ENCODE measurements around the gene KRT2.

Gene KRT2

DNA sequence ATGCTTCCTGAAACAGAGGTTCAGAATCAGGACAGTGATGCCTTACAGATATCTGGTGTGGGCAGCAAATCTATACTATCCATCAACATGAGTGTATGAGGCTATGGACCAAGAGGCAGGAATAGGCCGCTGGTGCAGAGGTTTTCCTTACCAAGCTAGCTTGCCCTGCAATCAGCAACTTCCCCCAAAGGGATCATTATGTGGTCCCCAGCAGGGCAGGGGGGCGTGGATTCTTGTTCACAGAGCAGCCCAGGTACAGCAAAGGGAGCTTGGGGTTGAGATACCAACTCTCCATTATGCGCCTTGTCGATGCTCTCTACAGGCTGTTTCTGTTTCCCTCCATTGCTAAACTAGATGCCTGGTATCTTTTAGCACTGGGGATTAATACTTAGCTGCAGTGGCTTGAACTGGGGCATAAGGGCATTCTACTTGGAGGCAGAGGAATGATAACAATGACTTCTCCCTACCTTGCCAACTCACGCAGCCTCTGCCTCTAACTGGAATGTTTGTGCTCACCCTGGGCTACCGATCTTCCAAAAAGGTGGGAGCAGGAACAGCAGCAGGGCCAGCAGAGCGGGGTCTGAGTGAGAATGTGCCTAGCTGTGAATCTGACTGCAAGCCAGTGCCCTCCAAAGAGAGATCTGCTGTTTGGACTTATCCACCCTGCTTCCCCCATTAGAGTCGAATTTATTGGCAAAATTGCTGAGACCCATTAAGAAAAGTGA is 38.5 kb upstream of the KRT2 start:
- TF ChIP-seq, protein P1, sequence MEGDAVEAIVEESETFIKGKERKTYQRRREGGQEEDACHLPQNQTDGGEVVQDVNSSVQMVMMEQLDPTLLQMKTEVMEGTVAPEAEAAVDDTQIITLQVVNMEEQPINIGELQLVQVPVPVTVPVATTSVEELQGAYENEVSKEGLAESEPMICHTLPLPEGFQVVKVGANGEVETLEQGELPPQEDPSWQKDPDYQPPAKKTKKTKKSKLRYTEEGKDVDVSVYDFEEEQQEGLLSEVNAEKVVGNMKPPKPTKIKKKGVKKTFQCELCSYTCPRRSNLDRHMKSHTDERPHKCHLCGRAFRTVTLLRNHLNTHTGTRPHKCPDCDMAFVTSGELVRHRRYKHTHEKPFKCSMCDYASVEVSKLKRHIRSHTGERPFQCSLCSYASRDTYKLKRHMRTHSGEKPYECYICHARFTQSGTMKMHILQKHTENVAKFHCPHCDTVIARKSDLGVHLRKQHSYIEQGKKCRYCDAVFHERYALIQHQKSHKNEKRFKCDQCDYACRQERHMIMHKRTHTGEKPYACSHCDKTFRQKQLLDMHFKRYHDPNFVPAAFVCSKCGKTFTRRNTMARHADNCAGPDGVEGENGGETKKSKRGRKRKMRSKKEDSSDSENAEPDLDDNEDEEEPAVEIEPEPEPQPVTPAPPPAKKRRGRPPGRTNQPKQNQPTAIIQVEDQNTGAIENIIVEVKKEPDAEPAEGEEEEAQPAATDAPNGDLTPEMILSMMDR (conservative IDR thresholded peaks at IDR 0.05; ENCODE audit: low read depth, low read length), result no peak
- no peak overlapping the region for H3K4me3 ChIP-seq (ENCODE audit: low read length)
- DNase-seq (ENCODE audit: low read depth), result no peak

DNA sequence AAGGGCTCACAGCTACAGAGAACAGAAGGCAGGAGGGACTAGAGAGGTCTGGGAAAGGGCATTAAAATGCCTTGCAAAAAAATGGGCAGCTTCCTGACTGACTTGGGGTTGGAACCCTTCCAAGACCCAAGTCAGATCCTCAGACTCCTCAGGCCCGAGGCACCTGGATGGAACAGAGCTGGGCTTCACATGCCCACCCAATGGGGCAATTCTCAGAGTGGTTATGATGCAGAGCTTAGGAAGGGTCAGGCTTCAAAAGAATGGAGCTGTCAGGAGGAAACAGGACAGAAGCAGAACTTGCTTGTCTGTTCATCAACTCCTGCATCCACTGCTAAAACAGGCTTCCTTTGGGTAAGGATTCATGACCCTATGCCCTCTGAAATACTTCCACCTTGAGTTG is 37.9 kb upstream of the KRT2 start:
- no peak for DNase-seq (ENCODE audit: low read depth)
- TF ChIP-seq, protein P1 (conservative IDR thresholded peaks at IDR 0.05; ENCODE audit: low read depth, low read length), result no peak
- H3K4me3 ChIP-seq (ENCODE audit: low read length), result no peak overlapping the region

DNA sequence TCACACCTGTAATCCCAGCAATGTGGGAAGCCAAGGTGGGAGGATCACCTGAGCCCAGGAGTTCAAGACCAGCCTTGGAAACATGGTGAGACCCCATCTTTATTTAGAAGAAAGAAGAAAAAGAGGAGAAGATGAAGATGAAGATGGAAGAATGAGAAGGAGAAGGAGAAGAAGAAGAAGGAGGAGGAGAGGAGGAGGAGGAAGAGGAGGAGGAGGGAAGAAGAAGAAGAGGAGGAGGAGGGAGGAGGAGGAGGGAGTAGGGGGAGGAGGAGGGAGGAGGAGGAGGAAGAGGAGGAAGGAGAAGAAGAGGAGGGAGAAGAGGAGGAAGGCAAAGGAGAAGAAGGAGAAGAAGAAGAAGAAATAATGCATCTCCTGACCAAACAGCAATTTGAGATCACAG is 37.2 kb upstream of the KRT2 start:
- no peak for DNase-seq (ENCODE audit: low read depth)
- H3K4me3 ChIP-seq (ENCODE audit: low read length), result no peak overlapping the region
- TF ChIP-seq, protein P1 (conservative IDR thresholded peaks at IDR 0.05; ENCODE audit: low read depth, low read length), result no peak

DNA sequence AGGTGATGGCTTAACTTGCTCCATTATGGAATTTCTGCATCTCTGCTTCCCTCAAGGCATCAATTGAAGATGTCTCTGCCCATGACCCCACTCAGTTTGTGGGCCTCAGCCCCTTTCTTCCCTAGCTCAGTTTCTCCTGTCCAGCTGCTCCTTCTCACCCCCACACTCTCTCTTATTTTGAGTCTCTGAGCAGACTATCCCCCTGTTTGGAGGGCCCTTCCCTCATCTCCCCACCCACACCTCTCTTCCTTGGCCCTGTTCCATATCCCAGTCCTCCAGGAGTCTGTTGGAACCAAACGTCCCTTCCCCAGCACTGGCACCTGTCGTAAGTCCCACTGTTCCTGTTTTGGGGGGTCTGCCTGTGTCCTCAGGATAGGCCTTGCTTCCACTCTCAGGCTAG is 36.5 kb upstream of the KRT2 start:
- no peak overlapping the region for H3K4me3 ChIP-seq (ENCODE audit: low read length)
- TF ChIP-seq, protein P1 (conservative IDR thresholded peaks at IDR 0.05; ENCODE audit: low read depth, low read length), result no peak
- no peak for DNase-seq (ENCODE audit: low read depth)

DNA sequence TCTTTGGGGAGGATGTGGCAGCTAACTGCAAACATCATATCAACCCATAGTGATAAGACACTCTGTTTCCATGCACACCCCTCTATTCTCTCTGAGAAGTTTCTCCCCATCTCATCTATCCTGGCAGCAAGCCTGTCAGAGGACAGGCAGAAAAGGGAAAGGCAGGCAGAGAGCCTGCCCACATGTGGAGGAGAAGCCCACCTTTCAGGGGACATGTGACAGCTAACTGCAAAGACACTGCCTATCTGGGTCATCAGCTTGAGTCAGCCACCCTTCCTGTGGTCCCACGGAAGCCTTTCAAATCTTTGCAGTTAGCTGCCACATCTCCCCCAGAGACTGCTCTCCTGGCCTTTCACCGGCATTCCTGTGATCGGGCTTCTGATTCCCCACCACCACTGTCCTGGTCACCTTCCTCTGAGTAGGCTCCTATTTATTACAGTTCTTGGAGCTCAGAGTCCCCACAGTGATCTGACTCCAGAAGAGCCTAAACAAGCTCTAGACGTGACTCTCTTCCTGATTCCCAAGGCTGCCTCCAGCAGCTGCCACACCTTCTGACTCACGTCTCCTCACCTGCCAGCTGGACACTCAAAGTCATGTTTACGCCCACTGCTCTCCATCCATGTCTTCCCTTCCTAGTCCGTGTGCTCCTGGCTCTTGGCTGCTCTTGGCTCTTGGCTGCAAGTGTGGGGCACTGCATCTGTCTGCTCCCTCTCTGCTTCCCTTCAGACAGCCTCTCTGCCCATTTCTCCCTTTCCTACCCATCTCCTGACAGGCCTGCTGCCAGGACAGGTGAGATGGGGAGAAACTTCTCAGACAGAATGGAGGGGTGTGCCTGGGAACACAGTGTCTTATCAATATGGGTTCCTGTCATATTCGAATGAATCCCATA is 35.7 kb upstream of the KRT2 start:
- TF ChIP-seq, protein P1 (conservative IDR thresholded peaks at IDR 0.05; ENCODE audit: low read depth, low read length), result no peak
- no peak overlapping the region for H3K4me3 ChIP-seq (ENCODE audit: low read length)
- no peak for DNase-seq (ENCODE audit: low read depth)

DNA sequence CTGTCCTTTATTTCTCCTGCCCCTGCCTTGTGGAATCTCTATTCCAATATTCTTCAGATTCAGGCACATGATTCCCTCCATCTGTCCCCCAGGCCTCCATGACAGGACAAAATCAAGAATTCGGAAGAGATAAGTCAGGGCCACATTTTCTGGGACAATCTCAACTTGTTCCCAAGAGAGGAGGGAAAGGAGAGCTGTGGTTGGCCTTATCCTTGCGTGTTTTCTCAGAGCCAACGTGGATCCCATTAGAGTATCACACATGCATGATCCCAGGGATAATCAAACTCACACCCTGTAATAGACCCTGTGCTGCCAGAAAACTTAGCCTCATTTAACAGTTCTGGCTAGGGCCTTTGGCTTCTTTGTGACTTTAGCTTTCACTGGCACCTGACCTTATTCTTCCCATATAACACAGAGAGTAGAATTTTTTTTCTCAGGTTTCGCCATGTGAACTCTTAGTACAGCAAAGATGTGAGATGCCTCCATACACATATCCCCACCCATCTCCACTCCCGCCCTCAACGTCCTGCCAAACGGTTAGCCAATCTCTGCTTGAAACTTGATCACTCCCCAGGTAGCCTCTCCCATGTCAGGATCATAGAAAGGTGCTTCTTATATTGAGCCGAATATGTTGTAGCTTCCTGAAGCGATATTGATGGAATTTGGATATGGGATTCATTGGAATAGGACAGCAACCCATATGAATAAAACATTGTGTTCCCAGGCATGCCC is 34.9 kb upstream of the KRT2 start:
- H3K4me3 ChIP-seq (ENCODE audit: low read length), result no peak overlapping the region
- TF ChIP-seq, protein P1 (conservative IDR thresholded peaks at IDR 0.05; ENCODE audit: low read depth, low read length), result no peak
- DNase-seq (ENCODE audit: low read depth), result no peak

Data from retinal pigment epithelial cell (primary cell).